Measurements from ENCODE around the gene IRAK1.
"Not testable (repeated sequence)": the region's sequence is repeated elsewhere in the genome, so short reads cannot be mapped to it uniquely, and the experiment has no call there.

Gene IRAK1

DNA sequence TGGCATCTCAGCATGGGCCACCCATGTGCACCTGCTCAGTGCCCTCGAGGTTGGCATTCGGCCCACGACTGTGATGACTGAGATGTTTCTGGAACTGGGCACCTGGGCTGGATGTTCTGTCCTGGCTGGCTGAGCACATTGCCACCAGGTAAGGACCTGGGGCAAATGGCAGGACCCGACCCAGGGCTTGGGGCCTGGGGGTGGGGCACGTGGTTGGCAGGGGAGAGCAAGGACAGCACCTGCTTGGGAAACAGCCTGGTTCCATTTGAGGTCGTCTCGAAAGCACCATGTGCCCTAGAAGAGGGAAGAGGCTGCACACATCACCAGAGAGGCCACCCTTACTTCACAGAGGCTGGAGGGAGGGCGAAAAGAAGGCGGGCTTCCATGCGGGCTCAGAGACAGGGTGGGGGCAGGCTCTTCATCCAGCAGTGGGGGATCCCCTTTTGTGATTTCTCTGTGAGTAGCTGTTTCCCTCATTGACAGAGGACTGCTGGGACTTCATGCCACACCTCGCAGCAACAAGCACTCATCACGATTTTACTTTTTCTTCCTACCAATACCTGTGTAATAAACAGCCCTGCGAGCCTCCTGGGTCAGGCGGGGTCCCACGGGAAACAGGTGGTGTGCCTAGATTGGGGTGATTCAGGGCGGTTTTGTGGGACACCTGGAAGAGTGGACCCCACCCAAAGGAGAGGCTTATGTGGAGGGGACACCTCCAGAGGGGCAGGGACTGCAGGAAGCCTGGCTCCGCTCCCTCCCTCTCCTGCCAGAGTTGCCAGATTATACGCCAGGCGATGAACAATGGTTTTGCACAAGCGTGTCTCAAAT is 35.1 kb downstream of the IRAK1 start:
- TF ChIP-seq ZFX (IDR thresholded peaks at IDR 0.05; ENCODE audit: borderline replicate concordance): no peak
- TF ChIP-seq, protein P1, sequence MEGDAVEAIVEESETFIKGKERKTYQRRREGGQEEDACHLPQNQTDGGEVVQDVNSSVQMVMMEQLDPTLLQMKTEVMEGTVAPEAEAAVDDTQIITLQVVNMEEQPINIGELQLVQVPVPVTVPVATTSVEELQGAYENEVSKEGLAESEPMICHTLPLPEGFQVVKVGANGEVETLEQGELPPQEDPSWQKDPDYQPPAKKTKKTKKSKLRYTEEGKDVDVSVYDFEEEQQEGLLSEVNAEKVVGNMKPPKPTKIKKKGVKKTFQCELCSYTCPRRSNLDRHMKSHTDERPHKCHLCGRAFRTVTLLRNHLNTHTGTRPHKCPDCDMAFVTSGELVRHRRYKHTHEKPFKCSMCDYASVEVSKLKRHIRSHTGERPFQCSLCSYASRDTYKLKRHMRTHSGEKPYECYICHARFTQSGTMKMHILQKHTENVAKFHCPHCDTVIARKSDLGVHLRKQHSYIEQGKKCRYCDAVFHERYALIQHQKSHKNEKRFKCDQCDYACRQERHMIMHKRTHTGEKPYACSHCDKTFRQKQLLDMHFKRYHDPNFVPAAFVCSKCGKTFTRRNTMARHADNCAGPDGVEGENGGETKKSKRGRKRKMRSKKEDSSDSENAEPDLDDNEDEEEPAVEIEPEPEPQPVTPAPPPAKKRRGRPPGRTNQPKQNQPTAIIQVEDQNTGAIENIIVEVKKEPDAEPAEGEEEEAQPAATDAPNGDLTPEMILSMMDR (IDR thresholded peaks at IDR 0.05): no peak
- H3K27ac ChIP-seq: no peak overlapping the region

DNA sequence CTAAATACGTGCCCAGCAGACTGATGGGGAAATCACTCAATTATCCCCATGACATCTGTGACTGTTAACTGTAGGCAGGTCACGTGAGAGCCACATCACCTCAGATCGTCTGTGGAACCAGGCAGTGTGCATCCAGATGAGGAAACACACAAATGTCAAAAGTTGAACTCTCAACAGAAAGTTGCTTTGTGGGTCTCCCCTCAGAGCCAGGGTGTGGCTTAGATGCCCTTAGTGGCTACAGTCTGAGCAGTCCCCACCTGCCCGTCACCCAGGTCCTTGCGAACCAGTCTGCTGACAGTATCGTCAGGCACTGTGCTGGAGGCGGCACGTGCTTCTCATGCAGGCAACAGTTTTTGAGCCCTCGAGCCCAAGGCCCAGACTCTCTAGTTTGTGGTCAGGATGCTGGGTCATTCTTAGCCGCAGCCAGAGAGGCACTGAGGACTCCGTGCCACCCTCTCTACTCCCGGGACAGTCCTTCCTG is 36.3 kb downstream of the IRAK1 start:
- H3K27ac ChIP-seq: no peak overlapping the region
- TF ChIP-seq ZFX (IDR thresholded peaks at IDR 0.05; ENCODE audit: borderline replicate concordance): no peak
- TF ChIP-seq, protein P1 (IDR thresholded peaks at IDR 0.05): no peak

DNA sequence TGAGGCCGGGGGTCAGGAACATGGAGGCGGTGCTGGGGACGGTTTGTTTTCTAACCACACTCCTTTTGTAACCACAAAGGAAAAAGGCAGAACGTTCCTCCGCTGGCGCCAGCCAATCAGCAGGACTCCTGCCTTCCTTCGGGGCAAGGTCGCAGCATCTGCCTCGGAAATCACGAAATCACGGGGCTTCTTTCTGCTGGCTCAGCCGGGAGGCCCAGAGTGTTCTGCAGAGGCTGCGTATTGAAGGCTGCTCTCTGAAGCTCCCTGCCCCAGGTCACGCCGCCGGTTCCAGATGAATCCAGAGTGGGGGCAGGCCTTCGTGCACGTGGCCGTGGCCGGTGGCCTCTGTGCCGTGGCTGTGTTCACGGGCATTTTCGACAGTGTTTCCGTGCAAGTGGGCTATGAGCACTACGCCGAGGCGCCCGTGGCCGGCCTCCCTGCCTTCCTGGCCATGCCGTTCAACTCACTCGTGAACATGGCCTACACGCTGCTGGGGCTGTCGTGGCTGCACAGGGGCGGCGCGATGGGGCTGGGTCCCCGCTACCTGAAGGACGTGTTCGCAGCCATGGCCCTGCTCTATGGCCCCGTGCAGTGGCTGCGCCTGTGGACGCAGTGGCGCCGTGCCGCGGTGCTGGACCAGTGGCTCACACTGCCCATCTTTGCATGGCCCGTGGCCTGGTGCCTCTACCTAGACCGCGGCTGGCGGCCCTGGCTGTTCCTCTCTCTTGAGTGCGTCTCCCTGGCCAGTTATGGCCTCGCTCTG is 37.8 kb downstream of the IRAK1 start:
- no peak overlapping the region for H3K27ac ChIP-seq
- TF ChIP-seq ZFX (IDR thresholded peaks at IDR 0.05; ENCODE audit: borderline replicate concordance): no peak
- TF ChIP-seq, protein P1 (IDR thresholded peaks at IDR 0.05): no peak

GRCh38 chrX:153981231-153981630 is 38.5 kb downstream of the IRAK1 start:
- TF ChIP-seq ZFX (IDR thresholded peaks at IDR 0.05; ENCODE audit: borderline replicate concordance): no peak
- TF ChIP-seq, protein P1 (IDR thresholded peaks at IDR 0.05): no peak
- H3K27ac ChIP-seq: no peak overlapping the region

DNA sequence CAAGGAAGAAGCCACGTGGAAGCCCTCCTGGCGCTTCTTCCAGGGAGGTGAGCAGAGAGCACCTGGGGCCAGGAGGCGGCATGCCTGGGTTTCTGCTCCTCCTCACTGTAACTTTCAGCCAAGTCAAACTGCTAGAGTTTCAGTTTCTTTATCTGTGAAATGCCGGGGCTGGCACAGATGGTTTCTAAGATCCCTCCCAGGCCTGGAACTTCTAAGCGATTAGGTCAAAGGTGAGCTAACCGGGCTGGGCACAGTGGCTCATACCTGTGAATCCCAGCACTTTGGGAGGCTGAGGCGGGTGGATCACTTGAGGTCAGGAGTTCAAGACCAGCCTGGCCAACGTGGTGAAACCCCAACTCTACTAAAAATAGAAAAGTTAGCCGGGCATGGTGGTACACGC is 39.3 kb downstream of the IRAK1 start:
- H3K27ac ChIP-seq: not testable (repeated sequence)

- H3K27ac ChIP-seq: peak overlapping the region; percentile 97
Observed at GRCh38 chrX:153974726-153975286, 44.9 kb downstream of the IRAK1 start.

More at GRCh38 chrX:153974726-153975286, 44.9 kb downstream of the IRAK1 start:
- TF ChIP-seq, protein P1 (IDR thresholded peaks at IDR 0.05): no peak
- TF ChIP-seq ZFX (IDR thresholded peaks at IDR 0.05; ENCODE audit: borderline replicate concordance): no peak

Data from 22Rv1 (cell line).